ENCODE data around the gene ADGRA3. TPM values are rescaled to one million over a fixed set of nuclear protein-coding genes. Genes with fewer than 3 reads are reported as not detected.

The ADGRA3 gene
- total RNA-seq, 1 donor from 2014 or later, result 20.1 TPM

DNA sequence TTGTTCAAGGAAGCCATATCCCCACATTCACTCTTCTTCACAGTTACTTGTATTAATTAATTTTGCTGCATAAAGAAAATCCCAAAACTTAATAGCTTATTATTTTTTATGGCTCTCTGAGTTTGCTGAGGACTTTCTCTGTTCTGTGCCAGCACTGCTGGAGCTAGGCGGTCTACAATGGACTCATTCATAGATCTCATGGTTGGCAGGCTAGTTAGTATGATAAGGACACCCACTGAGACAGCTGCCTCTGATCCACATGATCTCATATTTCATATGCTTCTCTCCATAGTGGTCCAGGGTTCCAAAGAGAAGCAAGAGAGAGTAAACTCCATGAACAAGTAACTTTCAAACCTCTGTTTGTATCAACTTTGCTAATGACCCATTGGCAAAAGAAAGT is 170.2 kb downstream of the ADGRA3 start:
- Mint-ChIP-seq H3K36me3 (ENCODE audit: low read depth, unreplicated experiment) (no peaks in the 10 kb centered on the region), H3K4me1 (ENCODE audit: unreplicated experiment) (no peaks in the 10 kb centered on the region), H3K4me3 (ENCODE audit: unreplicated experiment) (no peak overlapping the region), H3K27me3 (ENCODE audit: unreplicated experiment) (no peaks in the 10 kb centered on the region), H3K27ac (ENCODE audit: unreplicated experiment) (no peak overlapping the region), H3K9me3 (ENCODE audit: unreplicated experiment) (no peaks in the 10 kb centered on the region)
- TF ChIP-seq, protein P1, sequence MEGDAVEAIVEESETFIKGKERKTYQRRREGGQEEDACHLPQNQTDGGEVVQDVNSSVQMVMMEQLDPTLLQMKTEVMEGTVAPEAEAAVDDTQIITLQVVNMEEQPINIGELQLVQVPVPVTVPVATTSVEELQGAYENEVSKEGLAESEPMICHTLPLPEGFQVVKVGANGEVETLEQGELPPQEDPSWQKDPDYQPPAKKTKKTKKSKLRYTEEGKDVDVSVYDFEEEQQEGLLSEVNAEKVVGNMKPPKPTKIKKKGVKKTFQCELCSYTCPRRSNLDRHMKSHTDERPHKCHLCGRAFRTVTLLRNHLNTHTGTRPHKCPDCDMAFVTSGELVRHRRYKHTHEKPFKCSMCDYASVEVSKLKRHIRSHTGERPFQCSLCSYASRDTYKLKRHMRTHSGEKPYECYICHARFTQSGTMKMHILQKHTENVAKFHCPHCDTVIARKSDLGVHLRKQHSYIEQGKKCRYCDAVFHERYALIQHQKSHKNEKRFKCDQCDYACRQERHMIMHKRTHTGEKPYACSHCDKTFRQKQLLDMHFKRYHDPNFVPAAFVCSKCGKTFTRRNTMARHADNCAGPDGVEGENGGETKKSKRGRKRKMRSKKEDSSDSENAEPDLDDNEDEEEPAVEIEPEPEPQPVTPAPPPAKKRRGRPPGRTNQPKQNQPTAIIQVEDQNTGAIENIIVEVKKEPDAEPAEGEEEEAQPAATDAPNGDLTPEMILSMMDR (IDR thresholded peaks at IDR 0.05; ENCODE audit: unreplicated experiment), result no peak
- DNase-seq (ENCODE audit: low spot score), result no peak

DNA sequence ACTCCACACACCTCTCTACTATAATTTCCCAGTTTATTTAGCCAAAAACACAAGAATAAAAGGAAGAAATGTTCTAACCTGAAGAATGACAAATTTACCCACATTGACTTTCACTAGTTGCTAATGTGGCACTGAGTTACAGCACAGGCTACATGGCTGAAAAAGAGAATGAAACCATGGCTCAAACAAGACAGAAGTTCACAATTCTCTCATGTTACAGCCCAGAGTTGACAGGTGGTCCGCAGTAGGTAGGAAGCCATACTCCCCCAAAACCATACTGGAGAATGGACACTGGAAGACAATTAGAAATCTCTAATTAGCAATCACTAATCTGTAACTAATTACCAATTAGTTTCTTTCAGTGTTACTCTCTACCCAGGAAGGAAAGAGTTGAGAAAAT is 170.8 kb downstream of the ADGRA3 start:
- no peaks in the 10 kb centered on the region for H3K4me1 Mint-ChIP-seq (ENCODE audit: unreplicated experiment)
- H3K27ac Mint-ChIP-seq (ENCODE audit: unreplicated experiment), result no peak overlapping the region
- H3K4me3 Mint-ChIP-seq (ENCODE audit: unreplicated experiment), result no peak overlapping the region
- H3K9me3 Mint-ChIP-seq (ENCODE audit: unreplicated experiment), result no peaks in the 10 kb centered on the region
- TF ChIP-seq, protein P1 (IDR thresholded peaks at IDR 0.05; ENCODE audit: unreplicated experiment), result no peak
- no peaks in the 10 kb centered on the region for H3K27me3 Mint-ChIP-seq (ENCODE audit: unreplicated experiment)
- no peak for DNase-seq (ENCODE audit: low spot score)
- H3K36me3 Mint-ChIP-seq (ENCODE audit: low read depth, unreplicated experiment), result no peaks in the 10 kb centered on the region

DNA sequence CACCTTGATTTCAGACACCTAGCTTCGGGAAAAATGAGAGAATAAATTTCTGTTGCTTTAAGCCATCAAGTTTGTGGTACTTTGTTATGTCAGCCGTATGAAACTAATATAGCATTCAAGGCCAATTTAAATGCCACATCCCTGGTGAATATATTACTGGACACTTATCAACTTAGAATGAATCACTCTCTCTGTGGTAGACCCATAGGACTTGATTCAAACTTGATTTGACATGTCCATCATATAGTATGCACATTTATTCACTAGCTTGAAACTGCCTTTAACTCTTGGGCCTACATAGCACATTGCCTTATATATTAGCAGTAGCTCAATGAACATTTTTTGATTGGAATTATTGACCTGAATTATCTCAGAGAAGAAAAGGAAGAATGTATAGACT is 172.3 kb downstream of the ADGRA3 start:
- TF ChIP-seq, protein P1 (IDR thresholded peaks at IDR 0.05; ENCODE audit: unreplicated experiment), result no peak

DNA sequence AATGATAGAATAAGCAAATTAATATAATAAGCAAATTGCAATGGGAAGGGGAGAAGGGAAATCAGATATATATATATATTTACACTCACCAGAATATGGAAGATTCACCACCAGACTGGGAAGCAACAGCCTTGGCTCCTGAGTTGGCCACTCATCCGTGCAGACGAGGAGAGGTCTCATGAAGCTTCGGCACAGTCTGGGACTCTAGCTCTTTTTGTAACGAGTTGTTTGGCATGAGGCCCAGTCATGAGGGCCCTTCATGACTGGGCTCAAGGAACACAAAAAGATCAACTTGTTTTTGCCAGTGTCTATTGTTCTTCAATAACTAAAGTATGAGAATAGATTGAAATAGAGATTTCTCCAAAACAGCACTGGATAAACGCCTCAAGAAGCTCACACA is 176.4 kb downstream of the ADGRA3 start:
- H3K27me3 Mint-ChIP-seq (ENCODE audit: unreplicated experiment), result no peaks in the 10 kb centered on the region
- no peaks in the 10 kb centered on the region for H3K36me3 Mint-ChIP-seq (ENCODE audit: low read depth, unreplicated experiment)
- H3K27ac Mint-ChIP-seq (ENCODE audit: unreplicated experiment), result no peak overlapping the region
- H3K9me3 Mint-ChIP-seq (ENCODE audit: unreplicated experiment), result no peaks in the 10 kb centered on the region
- no peak for DNase-seq (ENCODE audit: low spot score)
- no peaks in the 10 kb centered on the region for H3K4me1 Mint-ChIP-seq (ENCODE audit: unreplicated experiment)
- TF ChIP-seq, protein P1 (IDR thresholded peaks at IDR 0.05; ENCODE audit: unreplicated experiment), result no peak
- H3K4me3 Mint-ChIP-seq (ENCODE audit: unreplicated experiment), result no peak overlapping the region

More for the DNA sequence above, 172.3 kb downstream of the ADGRA3 start:
- Mint-ChIP-seq H3K4me1 (ENCODE audit: unreplicated experiment) (no peaks in the 10 kb centered on the region), H3K27ac (ENCODE audit: unreplicated experiment) (no peak overlapping the region), H3K27me3 (ENCODE audit: unreplicated experiment) (no peaks in the 10 kb centered on the region), H3K9me3 (ENCODE audit: unreplicated experiment) (no peaks in the 10 kb centered on the region), H3K36me3 (ENCODE audit: low read depth, unreplicated experiment) (no peaks in the 10 kb centered on the region), H3K4me3 (ENCODE audit: unreplicated experiment) (no peak overlapping the region)
- no peak for DNase-seq (ENCODE audit: low spot score)

DNA sequence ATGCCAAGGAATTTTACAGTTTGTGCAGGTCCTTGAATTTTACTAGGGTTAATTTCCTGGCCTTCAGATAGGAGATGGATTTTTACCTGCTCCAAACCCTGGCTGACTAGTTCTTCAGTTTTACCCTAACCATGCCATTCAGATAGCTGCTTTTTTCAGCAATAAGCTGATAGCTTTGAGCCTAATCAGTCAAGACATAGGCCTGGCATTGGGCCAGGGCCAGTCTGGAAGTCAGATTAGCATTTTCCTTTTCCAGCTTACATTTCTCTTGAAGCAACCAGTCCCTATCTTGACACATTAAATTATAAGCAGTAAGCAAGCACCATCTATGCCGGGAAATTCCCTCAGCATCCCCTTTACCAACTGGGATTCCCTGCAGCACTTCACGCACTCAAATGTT is 177.1 kb downstream of the ADGRA3 start:
- Mint-ChIP-seq H3K4me1 (ENCODE audit: unreplicated experiment) (no peaks in the 10 kb centered on the region), H3K4me3 (ENCODE audit: unreplicated experiment) (no peak overlapping the region), H3K9me3 (ENCODE audit: unreplicated experiment) (no peaks in the 10 kb centered on the region), H3K27ac (ENCODE audit: unreplicated experiment) (no peak overlapping the region), H3K27me3 (ENCODE audit: unreplicated experiment) (no peaks in the 10 kb centered on the region), H3K36me3 (ENCODE audit: low read depth, unreplicated experiment) (no peaks in the 10 kb centered on the region)
- DNase-seq (ENCODE audit: low spot score), result no peak
- TF ChIP-seq, protein P1 (IDR thresholded peaks at IDR 0.05; ENCODE audit: unreplicated experiment), result no peak

Other genes with a start within 250 kb of the ADGRA3 start
- not detected for gene GBA3, start 176.9 kb upstream of the ADGRA3 start, total RNA-seq (ENCODE audit: unreplicated experiment)